GM21367 (cell line): Measurements from ENCODE around the gene FMN2.

Source experiments
- ATAC-seq: cut with Tn5 transposase; IDR thresholded peaks from one replicate; pipeline ENCODE4 v1.9.1; 2021; ENCODE audit not compliant: unreplicated experiment

FMN2 gene

DNA sequence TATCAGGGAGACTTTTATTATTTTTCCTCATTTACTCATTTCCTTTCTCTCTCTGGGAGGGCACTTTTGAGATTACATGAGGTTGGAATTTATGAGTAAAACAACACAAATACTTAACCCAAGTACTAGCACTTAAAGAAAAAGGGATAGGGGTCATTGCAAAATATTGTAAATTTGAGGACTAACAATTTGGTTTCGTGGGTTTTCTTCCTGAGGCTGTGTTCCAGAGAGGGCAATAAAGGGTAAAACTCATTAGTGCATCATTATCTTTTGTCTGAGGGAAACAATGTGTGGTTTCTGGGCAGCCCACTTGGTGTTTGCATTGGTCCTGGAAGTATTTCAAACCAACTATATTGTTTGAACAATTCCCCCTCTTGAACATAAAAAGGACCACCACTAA is 423.8 kb downstream of the FMN2 start:
- no peak for ATAC-seq

DNA sequence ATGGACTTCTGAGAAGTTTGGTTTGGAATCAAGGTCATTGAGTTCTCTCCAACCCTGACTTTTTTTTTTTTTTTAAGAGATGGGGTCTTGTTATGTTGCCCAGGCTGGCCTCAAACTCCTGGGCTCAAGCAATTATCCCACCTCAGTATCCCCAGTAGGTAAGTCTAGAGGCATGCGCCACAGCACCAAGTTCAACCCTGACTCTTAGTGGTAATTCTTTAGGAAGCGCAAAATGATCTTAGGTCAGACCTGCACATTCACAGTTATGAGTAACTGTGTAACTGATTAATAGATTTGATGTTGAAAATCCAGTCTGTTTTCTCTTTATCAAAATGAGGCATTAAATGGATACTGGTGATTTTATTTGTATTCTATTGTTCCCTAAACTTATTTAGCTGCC is 424.4 kb downstream of the FMN2 start:
- no peak for ATAC-seq

DNA sequence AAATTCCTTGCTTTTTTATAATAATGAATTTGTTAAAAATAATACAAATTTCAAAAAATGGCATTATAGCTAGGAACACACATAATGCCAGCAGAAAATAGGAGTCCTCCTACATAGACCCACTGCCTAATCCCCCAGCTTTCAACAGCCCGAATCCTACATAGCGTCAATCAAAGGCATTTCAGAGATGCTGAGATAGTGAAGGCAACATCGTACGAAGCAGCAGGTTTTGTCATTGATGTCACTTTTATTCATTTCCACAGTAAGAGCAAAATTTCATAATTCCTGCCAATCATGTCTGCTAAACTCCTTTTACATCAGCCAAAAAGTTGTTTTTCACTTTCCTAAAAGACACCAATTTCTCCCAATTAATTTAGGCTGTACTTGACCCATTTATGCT is 426.2 kb downstream of the FMN2 start:
- no peak for ATAC-seq

DNA sequence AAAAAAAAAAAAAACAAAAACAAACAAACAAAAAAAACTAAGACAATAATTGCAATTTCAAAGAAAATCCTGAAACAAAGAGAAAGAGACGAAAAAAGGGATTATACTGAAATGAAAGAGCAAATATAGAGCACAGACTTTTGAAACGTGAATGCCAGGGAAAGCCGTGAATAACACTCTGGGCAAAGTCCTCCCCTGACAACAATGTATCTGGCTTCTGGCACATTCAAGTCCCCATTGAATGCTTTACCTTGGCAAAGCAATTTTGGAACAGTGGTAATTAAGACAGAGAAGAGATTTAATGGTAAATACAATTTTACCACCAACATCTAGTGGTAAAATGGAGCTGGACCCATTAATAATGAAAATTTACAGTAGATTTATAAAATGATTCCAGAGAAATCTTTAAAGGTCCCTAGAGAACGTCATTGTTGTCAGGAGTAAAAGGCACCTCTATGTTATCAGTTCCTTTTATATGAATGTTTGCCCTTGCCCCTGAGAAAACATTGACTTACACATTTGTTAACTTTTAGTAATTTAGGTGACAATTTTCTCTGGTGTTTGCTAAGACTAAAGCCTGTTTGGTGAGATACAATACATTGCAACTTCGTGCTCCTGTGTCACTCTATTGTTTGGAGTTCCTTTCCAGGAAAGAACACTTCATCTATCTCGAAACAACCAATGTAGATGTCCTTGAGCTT is 430.6 kb downstream of the FMN2 start:
- no peak for ATAC-seq

DNA sequence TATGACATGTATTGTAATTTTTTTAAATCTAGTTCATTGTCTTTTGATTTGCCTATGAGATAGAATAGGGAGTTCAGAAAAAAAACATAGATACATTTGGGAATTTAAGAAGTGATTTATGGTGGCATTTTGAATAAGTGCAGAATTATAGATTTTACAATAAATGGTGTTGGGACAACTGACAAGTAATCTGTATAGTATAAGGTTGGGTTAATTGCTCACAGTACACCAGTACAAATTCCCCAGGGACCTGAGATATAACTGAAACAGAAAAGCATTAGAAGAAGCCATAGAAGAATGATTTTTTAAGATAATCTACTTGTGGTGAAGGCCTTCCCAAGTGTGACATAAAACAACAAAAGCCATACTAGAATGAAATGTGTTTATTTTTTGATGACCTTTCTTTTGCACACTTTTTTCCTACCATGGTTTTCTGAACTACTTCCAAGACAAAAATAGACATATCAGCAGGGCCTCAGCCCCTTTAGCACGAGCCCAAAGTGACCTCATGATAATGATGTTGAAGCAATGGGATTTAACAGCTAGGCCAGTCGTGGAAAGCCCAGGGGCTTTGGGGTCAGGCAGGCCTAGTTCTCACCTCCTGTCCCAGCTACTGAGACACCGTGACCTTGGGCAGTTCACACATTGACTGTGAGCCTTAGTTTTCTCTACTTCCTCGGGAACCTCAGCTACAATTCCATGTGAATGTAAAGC is 432.8 kb downstream of the FMN2 start:
- no peak for ATAC-seq
